SK-N-SH (cell line): ENCODE measurements around the gene KLHL2. TPM values are rescaled to one million over a fixed set of nuclear protein-coding genes. Genes with fewer than 3 reads are reported as not detected.

Source experiments
- CTCF ChIA-PET: fragments of 300-600, 350-600 bp; formaldehyde crosslinking; extraction: SDS; loops from one replicate; lab custom pipeline; 2021; lab: Yijun Ruan, JAX
- POLR2A ChIA-PET: fragments of 350-600 bp; sonication (Branson Sonifier 250); formaldehyde crosslinking; extraction: SDS; loops from one replicate; lab custom pipeline; 2020; ENCODE audit warnings: antibody characterized with exemption, inconsistent platforms; lab: Yijun Ruan, JAX
- DNase-seq: peaks from one replicate; pipeline ENCODE4 v3.0.0; 2012
- H2AFZ ChIP-seq: fragments of 200-600 bp; sonication (generic); 2 replicates; pipeline ENCODE4 v1.8.1; 2016; ENCODE audit warnings: antibody characterized with exemption, mild to moderate bottlenecking, low read depth
- H3F3A ChIP-seq: fragments of 200-600 bp; sonication (generic); replicated peaks from 2 replicates; pipeline ENCODE3; 2016; ENCODE audit warnings: antibody characterized with exemption, mild to moderate bottlenecking; ENCODE audit not compliant: insufficient read depth
- H3K27ac ChIP-seq, 2 experiments: fragments of 200-500 bp in 1 of 2; fragments of 200-600 bp in 1 of 2; sonication (Bioruptor generic) in 1 of 2; sonication (generic), shearing (Covaris generic) in 1 of 2; 2 replicates each; pipeline versions ENCODE4 v1.5.1 to v1.6.1; 2014 to 2016; ENCODE audit warnings: low read depth in 2 of 2, inconsistent platforms in 1 of 2, low read length in 1 of 2, mild to moderate bottlenecking in 1 of 2, mixed read lengths in 1 of 2
- H3K27me3 ChIP-seq: fragments of 200-600 bp; sonication (generic), shearing (Covaris generic); 2 replicates; pipeline ENCODE4 v1.6.1; 2016; ENCODE audit warnings: mixed run types; ENCODE audit not compliant: insufficient read depth
- H3K36me3 ChIP-seq, 2 experiments: fragments of 200-500 bp in 1 of 2; fragments of 200-600 bp in 1 of 2; sonication (Bioruptor generic) in 1 of 2; sonication (generic) in 1 of 2; replicated peaks in 1 of 2; 2 replicates each; pipeline versions ENCODE3 to v1.5.1; 2014 to 2016; ENCODE audit warnings: low read length in 1 of 2, mild to moderate bottlenecking in 1 of 2; ENCODE audit not compliant: insufficient read depth in 2 of 2, control insufficient read depth in 1 of 2
- H3K4me1 ChIP-seq, 2 experiments: fragments of 200-500 bp in 1 of 2; fragments of 200-600 bp in 1 of 2; sonication (Bioruptor generic) in 1 of 2; sonication (generic), shearing (Covaris generic) in 1 of 2; 2 replicates each; pipeline versions ENCODE4 v1.5.1 to v1.6.1; 2014 to 2016; ENCODE audit warnings: low read depth in 1 of 2, low read length in 1 of 2, mixed run types in 1 of 2; ENCODE audit not compliant: insufficient read depth in 2 of 2, control insufficient read depth in 1 of 2
- H3K4me2 ChIP-seq: fragments of 200-600 bp; sonication (generic), shearing (Covaris generic); 2 replicates; pipeline ENCODE4 v1.6.1; 2017; ENCODE audit warnings: mixed run types
- H3K4me3 ChIP-seq, 2 experiments: fragments of 200-500 bp in 1 of 2; fragments of 200-600 bp in 1 of 2; sonication (Bioruptor generic) in 1 of 2; sonication (generic), shearing (Covaris generic) in 1 of 2; 2 replicates each; pipeline versions ENCODE4 v1.5.1 to v1.8.1; 2014 to 2016; ENCODE audit warnings: low read depth in 2 of 2, inconsistent platforms in 1 of 2, low read length in 1 of 2, mild to moderate bottlenecking in 1 of 2, mixed read lengths in 1 of 2, moderate library complexity in 1 of 2
- H3K79me2 ChIP-seq: fragments of 200-600 bp; sonication (generic); 2 replicates; pipeline ENCODE4 v1.8.1; 2017; ENCODE audit warnings: mild to moderate bottlenecking; ENCODE audit not compliant: insufficient read depth
- H3K9ac ChIP-seq: fragments of 200-600 bp; sonication (generic); 2 replicates; pipeline ENCODE4 v1.6.1; 2017; ENCODE audit warnings: mixed run types
- H3K9me2 ChIP-seq: fragments of 200-600 bp; sonication (generic); 2 replicates; pipeline ENCODE4 v1.6.1; 2017; ENCODE audit warnings: mixed run types
- H3K9me3 ChIP-seq: fragments of 200-600 bp; sonication (generic); 2 replicates; pipeline ENCODE4 v1.6.1; 2017; ENCODE audit warnings: mixed run types, mild to moderate bottlenecking, moderate library complexity
- H4K20me1 ChIP-seq: fragments of 200-600 bp; sonication (generic); 2 replicates; pipeline ENCODE4 v1.6.1; 2017; ENCODE audit warnings: mild to moderate bottlenecking, mixed run types; ENCODE audit not compliant: insufficient read depth
- CTCF ChIP-seq: fragments of 200-600 bp; sonication (generic); IDR thresholded peaks from 2 replicates; pipeline ENCODE4 v1.6.1; 2017; ENCODE audit warnings: antibody characterized with exemption, mild to moderate bottlenecking, moderate library complexity
- EP300 ChIP-seq, 2 experiments: IDR thresholded peaks; 2 replicates each; pipeline versions ENCODE4 v1.4.0 to v1.6.1; 2012; ENCODE audit warnings: borderline replicate concordance in 1 of 2, low read depth in 1 of 2, low read length in 1 of 2
- FOXM1 ChIP-seq: IDR thresholded peaks from 2 replicates; pipeline ENCODE4 v1.4.0; 2012; ENCODE audit warnings: low read depth, mild to moderate bottlenecking
- GABPA ChIP-seq: IDR thresholded peaks from 2 replicates; pipeline ENCODE4 v1.4.0; 2012; ENCODE audit warnings: low read depth, mild to moderate bottlenecking
- GATA2 ChIP-seq: sonication (generic); formaldehyde crosslinking; IDR thresholded peaks from 2 replicates; pipeline ENCODE4 v1.5.0; 2020; ENCODE audit warnings: mild to moderate bottlenecking, missing genetic modification reagents
- MAX ChIP-seq: IDR thresholded peaks from 2 replicates; pipeline ENCODE4 v1.4.0; 2012; ENCODE audit warnings: low read depth
- POLR2AphosphoS5 ChIP-seq: IDR thresholded peaks from 2 replicates; pipeline ENCODE4 v1.6.1; 2012; ENCODE audit warnings: low read depth, low read length
- REST ChIP-seq: IDR thresholded peaks from 2 replicates; pipeline ENCODE4 v1.6.1; 2012; ENCODE audit warnings: mild to moderate bottlenecking, low read depth, low read length, moderate library complexity
- SIN3A ChIP-seq: IDR thresholded peaks from 2 replicates; pipeline ENCODE4 v1.6.1; 2012; ENCODE audit warnings: low read depth, mild to moderate bottlenecking, low read length, moderate library complexity, borderline replicate concordance
- TEAD4 ChIP-seq: IDR thresholded peaks from 2 replicates; pipeline ENCODE4 v1.4.0; 2012; ENCODE audit warnings: mild to moderate bottlenecking, borderline replicate concordance; ENCODE audit not compliant: insufficient read depth
- USF2 ChIP-seq: fragments of 150-350 bp; IDR thresholded peaks from 2 replicates; pipeline ENCODE4 v1.6.1; 2017; ENCODE audit warnings: antibody characterized with exemption, low read length, low read depth, borderline replicate concordance
- YY1 ChIP-seq: IDR thresholded peaks from 2 replicates; pipeline ENCODE4 v1.4.0; 2012; ENCODE audit warnings: low read depth, mild to moderate bottlenecking
- ZBTB33 ChIP-seq: IDR thresholded peaks from 2 replicates; pipeline ENCODE4 v1.4.0; 2012; ENCODE audit warnings: low read depth, borderline replicate concordance
- WGBS: methylation state at CpG from one replicate; pipeline ENCODE4 v1.1.6; 2017; ENCODE audit warnings: low lambda C conversion rate; 5-methylcytosine and 5-hydroxymethylcytosine counted together
- polyA plus RNA-seq, 3 experiments: library from polyadenylated mRNA; depleted of rRNA; stranded (reverse); fragments of >200 nt; gene quantifications; 2 replicates each; pipeline ENCODE4 v1.2.3, GENCODE V29; 2012
- TF ChIP-seq, protein P1 (sequence below): IDR thresholded peaks from 2 replicates; pipeline ENCODE4; 2012
- TF ChIP-seq, protein P2 (sequence below): IDR thresholded peaks from 2 replicates; pipeline ENCODE4 v1.4.0; 2012; ENCODE audit warnings: low read depth, borderline replicate concordance
- TF ChIP-seq, protein P3 (sequence below): fragments of 150-350 bp; IDR thresholded peaks from 2 replicates; pipeline ENCODE4 v1.6.1; 2016; ENCODE audit warnings: mild to moderate bottlenecking, low read depth, low read length

Gene KLHL2
- polyA plus RNA-seq, 1 of the 3 experiments (the other 2 are of a cell fraction) = 25.0 TPM

- H4K20me1 ChIP-seq = no peaks in the 10 kb centered on the region
- H3K9ac ChIP-seq = no peak overlapping the region
- no peaks in the 10 kb centered on the region for H3K36me3 ChIP-seq
- no peak overlapping the region for H3K4me3 ChIP-seq
- H3K27ac ChIP-seq = no peak overlapping the region
- TF ChIP-seq, protein P1, sequence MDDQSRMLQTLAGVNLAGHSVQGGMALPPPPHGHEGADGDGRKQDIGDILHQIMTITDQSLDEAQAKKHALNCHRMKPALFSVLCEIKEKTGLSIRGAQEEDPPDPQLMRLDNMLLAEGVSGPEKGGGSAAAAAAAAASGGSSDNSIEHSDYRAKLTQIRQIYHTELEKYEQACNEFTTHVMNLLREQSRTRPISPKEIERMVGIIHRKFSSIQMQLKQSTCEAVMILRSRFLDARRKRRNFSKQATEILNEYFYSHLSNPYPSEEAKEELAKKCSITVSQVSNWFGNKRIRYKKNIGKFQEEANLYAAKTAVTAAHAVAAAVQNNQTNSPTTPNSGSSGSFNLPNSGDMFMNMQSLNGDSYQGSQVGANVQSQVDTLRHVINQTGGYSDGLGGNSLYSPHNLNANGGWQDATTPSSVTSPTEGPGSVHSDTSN = no peak
- TF ChIP-seq REST (no peak), GABPA (no peak), SIN3A (no peak), CTCF (no peak), YY1 (no peak), TEAD4 (no peak), POLR2AphosphoS5 (no peak), USF2 (no peak), FOXM1 (no peak), GATA2 (no peak), ZBTB33 (no peak), MAX (no peak), EP300 (IDR thresholded peaks at IDR 0.05; ENCODE audit: borderline replicate concordance in 1 of 2, low read depth in 1 of 2, low read length in 1 of 2) (no peak)
- TF ChIP-seq, protein P2, sequence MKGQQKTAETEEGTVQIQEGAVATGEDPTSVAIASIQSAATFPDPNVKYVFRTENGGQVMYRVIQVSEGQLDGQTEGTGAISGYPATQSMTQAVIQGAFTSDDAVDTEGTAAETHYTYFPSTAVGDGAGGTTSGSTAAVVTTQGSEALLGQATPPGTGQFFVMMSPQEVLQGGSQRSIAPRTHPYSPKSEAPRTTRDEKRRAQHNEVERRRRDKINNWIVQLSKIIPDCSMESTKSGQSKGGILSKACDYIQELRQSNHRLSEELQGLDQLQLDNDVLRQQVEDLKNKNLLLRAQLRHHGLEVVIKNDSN = no peak
- TF ChIP-seq, protein P3, sequence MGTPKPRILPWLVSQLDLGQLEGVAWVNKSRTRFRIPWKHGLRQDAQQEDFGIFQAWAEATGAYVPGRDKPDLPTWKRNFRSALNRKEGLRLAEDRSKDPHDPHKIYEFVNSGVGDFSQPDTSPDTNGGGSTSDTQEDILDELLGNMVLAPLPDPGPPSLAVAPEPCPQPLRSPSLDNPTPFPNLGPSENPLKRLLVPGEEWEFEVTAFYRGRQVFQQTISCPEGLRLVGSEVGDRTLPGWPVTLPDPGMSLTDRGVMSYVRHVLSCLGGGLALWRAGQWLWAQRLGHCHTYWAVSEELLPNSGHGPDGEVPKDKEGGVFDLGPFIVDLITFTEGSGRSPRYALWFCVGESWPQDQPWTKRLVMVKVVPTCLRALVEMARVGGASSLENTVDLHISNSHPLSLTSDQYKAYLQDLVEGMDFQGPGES = no peak
- H3K9me3 ChIP-seq = no peaks in the 10 kb centered on the region
- H3K27me3 ChIP-seq = no peaks in the 10 kb centered on the region
- no peak overlapping the region for H3K4me2 ChIP-seq
- POLR2A ChIA-PET = no interaction called here
- CTCF ChIA-PET = interaction anchor here (1.4 kb wide), 1 partner anchor 13 kb away, joined by 3 read pairs; no protein-coding TSS in a partner anchor
- no peaks in the 10 kb centered on the region for H3K79me2 ChIP-seq
- DNase-seq = no peak
- no peak overlapping the region for H2AFZ ChIP-seq
- H3K9me2 ChIP-seq = no peaks in the 10 kb centered on the region
- WGBS = 85% methylated on average over 1 of the region's 1 CpG
- H3K4me1 ChIP-seq = no peaks in the 10 kb centered on the region
- no peaks in the 10 kb centered on the region for H3F3A ChIP-seq
These were observed 161.2 kb downstream of the KLHL2 start for GRCh38 chr4:165368567-165368966.
